ENCODE results near the gene SHISA6.

The SHISA6 gene

DNA sequence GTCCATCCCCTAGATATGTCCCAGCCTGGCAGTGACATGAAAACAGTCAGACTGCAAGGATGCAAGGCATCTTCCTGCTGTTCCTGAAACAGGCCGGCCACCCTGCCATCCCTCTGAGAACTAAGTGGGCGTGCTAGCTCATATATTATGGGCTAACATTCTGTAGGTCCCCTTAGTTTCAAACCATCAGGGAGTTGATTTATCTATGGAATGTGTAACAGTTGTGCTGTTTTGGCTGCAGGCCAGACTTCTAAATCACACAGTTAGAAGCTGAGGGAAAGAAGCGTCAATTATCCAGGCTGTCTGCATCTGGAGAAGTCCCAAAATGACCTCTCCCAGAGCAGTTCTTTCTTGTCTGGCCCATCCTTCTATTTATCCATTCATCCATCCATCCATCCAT is 254.6 kb downstream of the SHISA6 start:
- Histone ChIP-seq H3K27ac (ENCODE audit: low read depth, low read length, poor library complexity, severe bottlenecking) (no peak overlapping the region), H3K36me3 (ENCODE audit: insufficient read depth, low read length) (no peaks in the 10 kb centered on the region), H3K4me1 (ENCODE audit: insufficient read depth, low read length, severe bottlenecking) (no peaks in the 10 kb centered on the region), H3F3A (ENCODE audit: insufficient read depth, low read length) (no peaks in the 10 kb centered on the region), H3K27me3 (ENCODE audit: insufficient read depth, low read length) (no peaks in the 10 kb centered on the region), H3K79me2 (ENCODE audit: insufficient read depth, low read length) (no peaks in the 10 kb centered on the region), H3K9me3 (ENCODE audit: low read length) (no peaks in the 10 kb centered on the region), H2AFZ (ENCODE audit: low read length) (no peak overlapping the region), H4K20me1 (ENCODE audit: insufficient read depth, low read length) (no peaks in the 10 kb centered on the region), H3K9me2 (ENCODE audit: low read depth, low read length) (no peaks in the 10 kb centered on the region), H3K9ac (ENCODE audit: low read length) (no peak overlapping the region), H3K4me3 (ENCODE audit: low read depth, low read length, poor library complexity, severe bottlenecking) (no peak overlapping the region), H3K4me2 (ENCODE audit: low read length) (no peak overlapping the region)
- TF ChIP-seq, protein P1, sequence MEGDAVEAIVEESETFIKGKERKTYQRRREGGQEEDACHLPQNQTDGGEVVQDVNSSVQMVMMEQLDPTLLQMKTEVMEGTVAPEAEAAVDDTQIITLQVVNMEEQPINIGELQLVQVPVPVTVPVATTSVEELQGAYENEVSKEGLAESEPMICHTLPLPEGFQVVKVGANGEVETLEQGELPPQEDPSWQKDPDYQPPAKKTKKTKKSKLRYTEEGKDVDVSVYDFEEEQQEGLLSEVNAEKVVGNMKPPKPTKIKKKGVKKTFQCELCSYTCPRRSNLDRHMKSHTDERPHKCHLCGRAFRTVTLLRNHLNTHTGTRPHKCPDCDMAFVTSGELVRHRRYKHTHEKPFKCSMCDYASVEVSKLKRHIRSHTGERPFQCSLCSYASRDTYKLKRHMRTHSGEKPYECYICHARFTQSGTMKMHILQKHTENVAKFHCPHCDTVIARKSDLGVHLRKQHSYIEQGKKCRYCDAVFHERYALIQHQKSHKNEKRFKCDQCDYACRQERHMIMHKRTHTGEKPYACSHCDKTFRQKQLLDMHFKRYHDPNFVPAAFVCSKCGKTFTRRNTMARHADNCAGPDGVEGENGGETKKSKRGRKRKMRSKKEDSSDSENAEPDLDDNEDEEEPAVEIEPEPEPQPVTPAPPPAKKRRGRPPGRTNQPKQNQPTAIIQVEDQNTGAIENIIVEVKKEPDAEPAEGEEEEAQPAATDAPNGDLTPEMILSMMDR (IDR thresholded peaks at IDR 0.05; ENCODE audit: low read length) = no peak
- no peak for TF ChIP-seq EZH2 (IDR thresholded peaks at IDR 0.05; ENCODE audit: borderline replicate concordance, low read length)

DNA sequence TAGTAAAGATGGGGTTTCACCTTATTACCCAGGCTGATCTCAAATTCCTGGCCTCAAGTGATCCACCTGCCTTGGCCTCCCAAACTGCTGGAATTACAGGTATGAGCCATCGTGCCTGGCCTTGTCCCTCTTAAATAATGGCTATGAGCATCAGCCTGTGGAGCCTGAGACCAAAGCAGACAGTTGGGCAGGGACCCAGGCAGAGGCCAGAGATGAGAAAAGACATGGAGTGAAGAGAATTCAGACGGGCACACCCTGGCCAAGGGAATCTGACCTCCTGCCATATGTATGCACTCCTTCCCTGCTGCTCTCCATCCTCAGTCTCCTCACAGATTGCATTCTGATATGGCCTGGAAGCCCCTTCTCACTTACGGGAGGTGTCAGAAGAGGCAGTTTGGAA is 258.9 kb downstream of the SHISA6 start:
- H3K4me2 ChIP-seq (ENCODE audit: low read length) = no peak overlapping the region
- no peak overlapping the region for H2AFZ ChIP-seq (ENCODE audit: low read length)
- no peak overlapping the region for H3K27ac ChIP-seq (ENCODE audit: low read depth, low read length, poor library complexity, severe bottlenecking)
- H3K4me3 ChIP-seq (ENCODE audit: low read depth, low read length, poor library complexity, severe bottlenecking) = no peak overlapping the region
- H3K79me2 ChIP-seq (ENCODE audit: insufficient read depth, low read length) = no peaks in the 10 kb centered on the region
- H3K36me3 ChIP-seq (ENCODE audit: insufficient read depth, low read length) = no peaks in the 10 kb centered on the region
- no peaks in the 10 kb centered on the region for H3K4me1 ChIP-seq (ENCODE audit: insufficient read depth, low read length, severe bottlenecking)
- H3K9ac ChIP-seq (ENCODE audit: low read length) = no peak overlapping the region
- H3K9me2 ChIP-seq (ENCODE audit: low read depth, low read length) = no peaks in the 10 kb centered on the region
- no peaks in the 10 kb centered on the region for H3F3A ChIP-seq (ENCODE audit: insufficient read depth, low read length)
- no peaks in the 10 kb centered on the region for H4K20me1 ChIP-seq (ENCODE audit: insufficient read depth, low read length)
- no peak for TF ChIP-seq EZH2 (IDR thresholded peaks at IDR 0.05; ENCODE audit: borderline replicate concordance, low read length)
- TF ChIP-seq, protein P1 (IDR thresholded peaks at IDR 0.05; ENCODE audit: low read length) = no peak
- no peaks in the 10 kb centered on the region for H3K9me3 ChIP-seq (ENCODE audit: low read length)
- H3K27me3 ChIP-seq (ENCODE audit: insufficient read depth, low read length) = no peaks in the 10 kb centered on the region

DNA sequence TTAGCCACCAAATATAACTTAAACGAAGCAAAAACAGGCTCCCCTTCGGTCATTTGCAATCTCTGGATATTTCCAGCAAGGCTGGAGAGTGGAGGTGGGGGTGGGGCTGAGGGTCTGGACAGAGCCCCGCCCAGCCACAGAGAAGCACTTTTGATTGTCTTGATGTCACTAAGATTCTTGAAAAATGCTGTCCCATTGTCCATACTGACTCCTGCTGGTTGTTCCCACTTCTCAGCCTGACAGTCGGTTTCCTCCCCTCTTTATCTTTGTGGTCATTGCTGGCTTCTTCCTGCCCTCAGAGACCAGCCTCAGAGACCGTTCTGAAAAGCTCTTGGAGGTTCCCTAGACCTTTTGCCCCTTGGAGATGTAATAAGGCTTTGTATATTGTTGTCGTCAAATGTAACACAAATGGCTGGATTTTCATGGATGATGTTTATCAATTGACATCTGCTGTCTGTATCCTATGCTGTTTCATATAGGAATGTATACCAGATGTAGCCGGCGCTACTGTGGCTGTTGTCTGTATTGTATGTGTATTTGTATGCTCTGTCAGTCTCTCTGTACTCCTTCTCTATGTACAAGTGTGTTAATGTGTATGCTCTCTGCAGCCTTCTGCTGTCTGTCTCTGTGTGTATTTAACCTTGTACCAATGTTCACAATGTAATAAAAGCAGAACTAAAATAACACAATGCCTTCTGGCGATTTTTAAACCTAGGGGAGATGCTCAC is 262.5 kb downstream of the SHISA6 start:
- Histone ChIP-seq H2AFZ (ENCODE audit: low read length) (no peak overlapping the region), H3K4me2 (ENCODE audit: low read length) (no peak overlapping the region), H3K9me2 (ENCODE audit: low read depth, low read length) (no peaks in the 10 kb centered on the region), H3K79me2 (ENCODE audit: insufficient read depth, low read length) (no peaks in the 10 kb centered on the region), H3K36me3 (ENCODE audit: insufficient read depth, low read length) (no peaks in the 10 kb centered on the region), H3K9ac (ENCODE audit: low read length) (no peak overlapping the region), H3K4me3 (ENCODE audit: low read depth, low read length, poor library complexity, severe bottlenecking) (no peak overlapping the region), H3K27me3 (ENCODE audit: insufficient read depth, low read length) (no peaks in the 10 kb centered on the region), H3K27ac (ENCODE audit: low read depth, low read length, poor library complexity, severe bottlenecking) (no peak overlapping the region), H3K9me3 (ENCODE audit: low read length) (no peaks in the 10 kb centered on the region), H3F3A (ENCODE audit: insufficient read depth, low read length) (no peaks in the 10 kb centered on the region), H3K4me1 (ENCODE audit: insufficient read depth, low read length, severe bottlenecking) (no peaks in the 10 kb centered on the region), H4K20me1 (ENCODE audit: insufficient read depth, low read length) (no peaks in the 10 kb centered on the region)
- TF ChIP-seq EZH2 (IDR thresholded peaks at IDR 0.05; ENCODE audit: borderline replicate concordance, low read length) = no peak
- TF ChIP-seq, protein P1 (IDR thresholded peaks at IDR 0.05; ENCODE audit: low read length) = no peak
